Thoracic aorta (tissue), 2 donors: ENCODE measurements around the gene CEP112. TPM values are rescaled to one million over a fixed set of nuclear protein-coding genes. Genes with fewer than 3 reads are reported as not detected.
"Not testable (repeated sequence)": the region's sequence is repeated elsewhere in the genome, so short reads cannot be mapped to it uniquely, and the experiment has no call there.

Source experiments
- ATAC-seq: fragments of 150-250 bp; one replicate; pipeline ENCODE4 v1.8.0; 2017; ENCODE audit warnings: low read depth; ENCODE audit not compliant: insufficient number of reproducible peaks, low FRiP score
- DNase-seq: peaks from one replicate; pipeline ENCODE4 v3.0.0-alpha.2; 2020; ENCODE audit warnings: low spot score
- H3K27ac ChIP-seq, 2 donors: fragments of 200-600 bp; sonication (generic); 1 replicate in 1 of 2; 2 replicates in 1 of 2; pipeline ENCODE4 v1.5.1; 2016; ENCODE audit warnings: mild to moderate bottlenecking in 2 of 2, moderate library complexity in 2 of 2
- H3K27me3 ChIP-seq: fragments of 200-600 bp; sonication (generic); replicated peaks from 2 replicates; pipeline ENCODE4 v1.6.0; 2016; ENCODE audit warnings: mild to moderate bottlenecking; ENCODE audit not compliant: insufficient read depth
- H3K36me3 ChIP-seq: fragments of 200-600 bp; sonication (generic); one replicate; pipeline ENCODE4 v1.5.1; 2016
- H3K4me1 ChIP-seq, 2 donors: fragments of 200-600 bp; sonication (generic); 1 replicate in 1 of 2; 2 replicates in 1 of 2; pipeline versions ENCODE4 v1.5.1 to v1.6.0; 2016; ENCODE audit warnings: low read depth in 2 of 2, mild to moderate bottlenecking in 1 of 2; ENCODE audit not compliant: control insufficient read depth in 1 of 2
- H3K4me3 ChIP-seq: fragments of 200-600 bp; sonication (generic); 2 replicates; pipeline ENCODE4 v1.5.1; 2016; ENCODE audit warnings: mild to moderate bottlenecking
- H3K9me3 ChIP-seq: fragments of 200-600 bp; sonication (generic); 2 replicates; pipeline ENCODE4 v1.5.1; 2016
- total RNA-seq, 2 donors: library from RNA; depleted of rRNA; stranded (reverse); fragments of >200 nt; gene quantifications; one replicate each; pipeline versions ENCODE4 v1.1.0 to v1.2.3, GENCODE V29; 2016
- TF ChIP-seq, protein P1 (sequence below): fragments of 200-600 bp; sonication (generic); IDR thresholded peaks from one replicate; pipeline ENCODE4 v1.5.1; 2019; ENCODE audit warnings: antibody characterized with exemption

CEP112 gene
- total RNA-seq, 2 donors from 2014 or later = 13.4 to 19.0 TPM

DNA sequence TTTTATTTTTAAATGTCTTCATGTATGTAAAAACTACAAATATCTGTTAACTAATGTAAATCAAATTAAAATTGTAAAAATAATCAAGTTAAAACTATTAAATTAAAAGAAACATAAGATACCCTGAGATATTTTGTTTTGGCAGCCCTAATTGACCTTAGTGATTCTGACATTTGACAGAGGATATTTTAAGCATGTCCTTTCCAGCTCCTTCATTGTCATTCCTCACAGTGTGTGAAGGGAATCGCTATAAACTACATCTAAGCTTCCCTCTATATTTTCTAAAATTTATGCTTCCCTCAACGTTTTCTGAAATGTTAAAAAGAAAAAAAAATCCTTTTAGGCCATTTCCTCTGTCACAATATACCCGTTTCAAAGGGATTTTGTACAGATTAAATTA is 20.2 kb downstream of the CEP112 start:
- H3K4me1 ChIP-seq = no peaks in the 10 kb centered on the region
- H3K36me3 ChIP-seq = no peaks in the 10 kb centered on the region
- no peaks in the 10 kb centered on the region for H3K27me3 ChIP-seq
- DNase-seq = no peak
- no peak overlapping the region for H3K27ac ChIP-seq
- H3K9me3 ChIP-seq = no peaks in the 10 kb centered on the region
- ATAC-seq = no peak
- H3K4me3 ChIP-seq = no peak overlapping the region
- TF ChIP-seq, protein P1, sequence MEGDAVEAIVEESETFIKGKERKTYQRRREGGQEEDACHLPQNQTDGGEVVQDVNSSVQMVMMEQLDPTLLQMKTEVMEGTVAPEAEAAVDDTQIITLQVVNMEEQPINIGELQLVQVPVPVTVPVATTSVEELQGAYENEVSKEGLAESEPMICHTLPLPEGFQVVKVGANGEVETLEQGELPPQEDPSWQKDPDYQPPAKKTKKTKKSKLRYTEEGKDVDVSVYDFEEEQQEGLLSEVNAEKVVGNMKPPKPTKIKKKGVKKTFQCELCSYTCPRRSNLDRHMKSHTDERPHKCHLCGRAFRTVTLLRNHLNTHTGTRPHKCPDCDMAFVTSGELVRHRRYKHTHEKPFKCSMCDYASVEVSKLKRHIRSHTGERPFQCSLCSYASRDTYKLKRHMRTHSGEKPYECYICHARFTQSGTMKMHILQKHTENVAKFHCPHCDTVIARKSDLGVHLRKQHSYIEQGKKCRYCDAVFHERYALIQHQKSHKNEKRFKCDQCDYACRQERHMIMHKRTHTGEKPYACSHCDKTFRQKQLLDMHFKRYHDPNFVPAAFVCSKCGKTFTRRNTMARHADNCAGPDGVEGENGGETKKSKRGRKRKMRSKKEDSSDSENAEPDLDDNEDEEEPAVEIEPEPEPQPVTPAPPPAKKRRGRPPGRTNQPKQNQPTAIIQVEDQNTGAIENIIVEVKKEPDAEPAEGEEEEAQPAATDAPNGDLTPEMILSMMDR = no peak

DNA sequence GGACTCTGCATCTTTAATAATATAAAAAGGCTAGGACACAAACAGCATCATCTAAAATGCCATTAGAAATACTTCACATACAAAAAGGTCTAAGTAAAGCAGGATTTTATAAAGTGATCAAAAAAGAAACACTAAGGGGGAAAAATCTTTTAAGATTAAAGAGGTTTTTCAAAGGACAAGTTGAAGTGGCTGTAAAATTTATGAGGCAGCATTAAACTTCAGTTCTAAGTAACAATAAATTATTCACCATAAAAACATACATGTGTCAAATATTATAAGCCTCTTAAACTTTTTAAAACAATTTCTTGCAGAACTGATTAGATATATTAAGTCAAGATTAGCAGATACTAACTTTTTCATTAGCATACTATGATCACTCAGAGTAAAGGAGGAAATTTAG is 20.8 kb downstream of the CEP112 start:
- DNase-seq = no peak
- H3K27me3 ChIP-seq = no peaks in the 10 kb centered on the region
- no peak overlapping the region for H3K27ac ChIP-seq
- H3K4me3 ChIP-seq = no peak overlapping the region
- H3K4me1 ChIP-seq = no peaks in the 10 kb centered on the region
- H3K9me3 ChIP-seq = no peaks in the 10 kb centered on the region
- ATAC-seq = no peak
- H3K36me3 ChIP-seq = no peaks in the 10 kb centered on the region
- TF ChIP-seq, protein P1 = no peak

DNA sequence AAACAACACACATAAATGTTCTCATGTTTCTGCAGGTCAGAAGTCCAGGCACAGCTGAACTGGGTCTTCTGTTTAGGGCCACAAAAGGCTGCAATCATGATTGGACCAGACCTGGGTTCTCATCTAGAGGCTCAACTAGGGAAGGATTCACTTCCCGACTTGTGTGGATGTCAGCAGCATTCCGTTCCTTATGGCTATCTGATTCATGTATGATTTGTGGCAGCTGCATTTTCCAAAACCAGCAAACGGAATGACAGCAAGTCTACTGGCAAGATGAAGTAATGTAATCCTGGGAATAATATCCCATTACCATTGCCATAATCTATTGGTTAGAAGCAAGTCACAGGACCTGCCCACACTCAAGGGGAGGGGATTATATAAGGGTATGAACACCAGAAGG is 22.1 kb downstream of the CEP112 start:
- Histone ChIP-seq H3K4me1 (no peaks in the 10 kb centered on the region), H3K36me3 (no peaks in the 10 kb centered on the region), H3K4me3 (no peak overlapping the region), H3K9me3 (no peaks in the 10 kb centered on the region), H3K27me3 (no peaks in the 10 kb centered on the region), H3K27ac (no peak overlapping the region)
- TF ChIP-seq, protein P1 = no peak
- no peak for ATAC-seq
- DNase-seq = no peak

DNA sequence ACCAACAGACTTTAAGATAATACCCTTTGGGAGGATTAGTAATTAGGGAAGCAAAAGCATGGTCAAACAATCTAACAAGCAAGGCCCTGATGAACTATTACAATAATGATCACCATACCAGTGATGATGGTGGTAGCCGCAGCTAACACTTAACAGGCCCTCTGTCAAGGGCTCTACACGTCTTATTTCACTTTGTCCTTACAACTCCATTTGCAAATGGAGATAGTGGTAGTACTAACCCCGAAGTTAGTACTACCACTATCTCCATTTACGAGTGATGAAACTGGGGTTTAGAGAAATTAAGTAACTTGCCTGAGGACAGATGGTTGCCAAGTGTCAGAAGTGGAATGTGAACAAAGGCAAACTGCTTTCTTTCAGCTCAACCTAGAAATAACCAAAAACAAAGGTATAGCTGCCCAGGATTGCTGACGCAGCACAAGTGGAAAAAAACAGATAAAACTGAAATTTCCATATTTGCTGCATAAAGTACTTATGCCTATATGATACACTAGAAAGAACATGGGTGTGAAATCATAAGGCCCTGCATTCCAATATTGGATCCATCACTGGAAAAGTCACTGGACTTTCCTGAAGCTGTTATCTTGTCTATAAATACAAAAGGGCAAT is 24.6 kb downstream of the CEP112 start:
- Histone ChIP-seq H3K36me3 (no peaks in the 10 kb centered on the region), H3K27ac (no peak overlapping the region), H3K4me1 (no peaks in the 10 kb centered on the region), H3K9me3 (no peaks in the 10 kb centered on the region), H3K27me3 (no peaks in the 10 kb centered on the region), H3K4me3 (no peak overlapping the region)
- ATAC-seq (no peak), DNase-seq (no peak)
- TF ChIP-seq, protein P1 = no peak

DNA sequence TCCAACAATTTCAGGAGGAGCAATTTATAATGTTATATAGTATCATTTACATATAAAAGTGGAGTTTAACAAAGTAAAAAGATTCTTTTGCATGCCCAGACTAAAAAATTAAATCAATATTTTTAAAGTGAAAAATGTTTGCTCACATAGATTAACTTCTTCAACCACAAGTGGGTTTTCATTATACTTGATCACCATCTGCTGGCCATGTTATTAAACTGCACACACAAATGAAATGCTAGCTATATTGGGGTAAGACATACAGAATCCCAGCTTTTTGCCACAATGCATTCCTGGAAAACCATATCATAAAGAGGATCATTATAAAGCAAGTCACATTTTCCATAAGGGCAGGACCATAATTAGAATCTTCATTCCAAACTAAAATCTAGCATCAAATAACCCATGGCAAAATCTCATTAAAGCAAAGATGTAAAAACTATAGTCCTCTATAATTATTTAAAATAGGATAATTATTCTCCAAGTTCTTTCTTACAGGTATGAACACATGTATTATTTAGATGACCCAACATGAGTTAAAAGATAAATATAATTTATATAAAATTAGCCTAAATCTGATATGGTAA is 26.3 kb downstream of the CEP112 start:
- DNase-seq (no peak), ATAC-seq (no peak)
- H3K27ac ChIP-seq = no peak overlapping the region
- H3K27me3 ChIP-seq = no peaks in the 10 kb centered on the region
- H3K4me1 ChIP-seq = no peaks in the 10 kb centered on the region
- H3K9me3 ChIP-seq = no peaks in the 10 kb centered on the region
- no peak overlapping the region for H3K4me3 ChIP-seq
- no peaks in the 10 kb centered on the region for H3K36me3 ChIP-seq
- TF ChIP-seq, protein P1 = peak; percentile 69

DNA sequence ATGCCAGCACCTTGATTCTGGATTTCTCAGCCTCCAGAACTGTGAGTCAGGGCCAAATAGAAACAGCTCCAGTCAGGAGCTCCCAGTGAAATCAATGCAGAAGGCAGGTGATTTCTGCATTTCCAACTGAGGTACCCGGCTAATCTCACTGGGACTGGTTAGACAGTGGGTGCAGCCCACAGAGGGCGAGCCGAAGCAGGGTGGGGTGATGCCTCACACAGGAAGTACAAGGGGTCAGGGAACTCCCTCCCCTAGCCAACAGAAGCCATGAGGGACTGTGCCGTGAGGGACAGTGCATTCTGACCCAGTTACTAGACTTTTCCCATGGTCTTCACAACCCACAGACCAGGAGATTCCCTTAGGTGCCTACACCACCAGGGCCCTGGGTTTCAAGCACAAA is 36.9 kb downstream of the CEP112 start:
- H3K27ac ChIP-seq, H3K4me1 ChIP-seq, DNase-seq, ATAC-seq, H3K4me3 ChIP-seq, H3K9me3 ChIP-seq, H3K36me3 ChIP-seq, H3K27me3 ChIP-seq: not testable (repeated sequence)
